HFFc6 (cell line): Measurements from ENCODE around the gene OR4Q2. TPM values are rescaled to one million over a fixed set of nuclear protein-coding genes. Genes with fewer than 3 reads are reported as not detected.

Source experiments
- DNase-seq: peaks from one replicate; pipeline ENCODE4 v3.0.0-alpha.2; 2018
- H3K27ac Mint-ChIP-seq: 2 replicates; pipeline ENCODE4 v1.8.0; 2020; ENCODE audit warnings: mild to moderate bottlenecking, mixed read lengths
- H3K27me3 Mint-ChIP-seq: 2 replicates; pipeline ENCODE4 v1.8.0; 2021; ENCODE audit warnings: mild to moderate bottlenecking, moderate library complexity, mixed read lengths; ENCODE audit not compliant: insufficient read depth
- H3K36me3 Mint-ChIP-seq: 2 replicates; pipeline ENCODE4 v1.8.0; 2021; ENCODE audit warnings: low read depth, mixed read lengths
- H3K4me1 Mint-ChIP-seq: 2 replicates; pipeline ENCODE4 v1.8.0; 2020; ENCODE audit warnings: low read depth, mixed read lengths
- H3K4me3 Mint-ChIP-seq: 2 replicates; pipeline ENCODE4 v1.8.0; 2020; ENCODE audit warnings: mild to moderate bottlenecking, moderate library complexity, mixed read lengths
- H3K9me3 Mint-ChIP-seq: 2 replicates; pipeline ENCODE4 v1.8.0; 2020; ENCODE audit warnings: mild to moderate bottlenecking, mixed read lengths
- CTCF ChIP-seq: fragments of 200-600 bp; sonication (generic); IDR thresholded peaks from 2 replicates; pipeline ENCODE4 v1.5.0; 2021; ENCODE audit warnings: antibody characterized with exemption, mild to moderate bottlenecking
- total RNA-seq, 6 experiments: library from RNA; stranded (reverse); fragmentation: NEBNext Ultra II Directional; extraction: Animal tissue kit (Norgen Biotek cat#: 25700); gene quantifications; 2 replicates in 1 of 6; 3 replicates in 5 of 6; pipeline ENCODE4 v1.2.3, GENCODE V29; 2021

OR4Q2 gene
- total RNA-seq, 6 experiments from 2014 or later = not detected

- Mint-ChIP-seq H3K27ac (no peak overlapping the region), H3K27me3 (no peaks in the 10 kb centered on the region), H3K4me3 (no peak overlapping the region), H3K4me1 (no peaks in the 10 kb centered on the region), H3K9me3 (peaks cover 46% of the 10 kb centered on the region), H3K36me3 (no peaks in the 10 kb centered on the region; the same call in 1 of the 2 replicates)
- no peak for TF ChIP-seq CTCF
- DNase-seq = no peak
These were observed 42.3 kb downstream of the OR4Q2 start for GRCh38 chr14:20044243-20044642.

DNA sequence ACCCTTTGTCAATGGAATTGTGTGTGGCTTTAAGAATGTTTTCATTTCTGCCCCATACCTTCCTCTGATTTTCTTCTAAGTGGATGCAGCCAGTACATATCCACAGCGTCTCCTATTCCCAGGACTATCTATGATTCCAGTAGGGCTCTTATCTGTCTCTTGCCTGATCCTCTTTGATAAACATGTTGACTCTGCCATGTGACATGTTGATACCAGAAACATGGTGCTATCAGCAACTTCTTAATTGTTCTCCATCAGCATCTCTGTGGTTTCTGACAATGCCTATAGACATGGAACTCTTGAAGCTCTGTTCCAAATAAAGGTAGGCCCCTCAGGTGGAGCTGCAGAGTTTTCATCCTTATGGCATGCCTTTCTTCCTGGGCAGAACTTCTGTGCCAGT lies 46.2 kb downstream of the OR4Q2 start:
- Mint-ChIP-seq H3K9me3 (peaks cover 47% of the 10 kb centered on the region), H3K27ac (no peak overlapping the region)

More for the DNA sequence above, 46.2 kb downstream of the OR4Q2 start:
- Mint-ChIP-seq H3K27me3 (no peaks in the 10 kb centered on the region), H3K4me1 (no peaks in the 10 kb centered on the region), H3K36me3 (no peaks in the 10 kb centered on the region), H3K4me3 (no peak overlapping the region)
- no peak for DNase-seq
- TF ChIP-seq CTCF = no peak

Other genes with a start within 250 kb of the OR4Q2 start
- not detected for gene OR4M1, start 228.7 kb upstream of the OR4Q2 start, total RNA-seq
- gene OR4N2, start 198.4 kb upstream of the OR4Q2 start, total RNA-seq = not detected
- not detected for gene OR4K2, start 127.0 kb upstream of the OR4Q2 start, total RNA-seq
- not detected for gene OR4K5, start 81.6 kb upstream of the OR4Q2 start, total RNA-seq
- gene OR4K1, start 71.2 kb upstream of the OR4Q2 start, total RNA-seq = not detected
- gene OR4K15, start 26.6 kb upstream of the OR4Q2 start, total RNA-seq = not detected
- not detected for gene OR4K14, start 17.1 kb downstream of the OR4Q2 start, total RNA-seq
- not detected for gene OR4K13, start 33.9 kb downstream of the OR4Q2 start, total RNA-seq
- gene OR4L1, start 57.9 kb downstream of the OR4Q2 start, total RNA-seq = not detected
- gene OR4K17, start 108.6 kb downstream of the OR4Q2 start, total RNA-seq = not detected
- gene OR4N5, start 136.7 kb downstream of the OR4Q2 start, total RNA-seq = not detected
- not detected for gene OR11G2, start 188.7 kb downstream of the OR4Q2 start, total RNA-seq
- gene OR11H6, start 221.5 kb downstream of the OR4Q2 start, total RNA-seq = not detected
- not detected for gene OR11H7, start 226.8 kb downstream of the OR4Q2 start, total RNA-seq
- gene OR11H4, start 237.1 kb downstream of the OR4Q2 start, total RNA-seq = not detected